ENCODE data around the gene CDHR5. TPM values are rescaled to one million over a fixed set of nuclear protein-coding genes. Genes with fewer than 3 reads are reported as not detected.

The CDHR5 gene
- polyA plus RNA-seq, 1 donor (not counting 4 experiments of a cell fraction or from before 2014, with no cell fraction given), result not detected

DNA sequence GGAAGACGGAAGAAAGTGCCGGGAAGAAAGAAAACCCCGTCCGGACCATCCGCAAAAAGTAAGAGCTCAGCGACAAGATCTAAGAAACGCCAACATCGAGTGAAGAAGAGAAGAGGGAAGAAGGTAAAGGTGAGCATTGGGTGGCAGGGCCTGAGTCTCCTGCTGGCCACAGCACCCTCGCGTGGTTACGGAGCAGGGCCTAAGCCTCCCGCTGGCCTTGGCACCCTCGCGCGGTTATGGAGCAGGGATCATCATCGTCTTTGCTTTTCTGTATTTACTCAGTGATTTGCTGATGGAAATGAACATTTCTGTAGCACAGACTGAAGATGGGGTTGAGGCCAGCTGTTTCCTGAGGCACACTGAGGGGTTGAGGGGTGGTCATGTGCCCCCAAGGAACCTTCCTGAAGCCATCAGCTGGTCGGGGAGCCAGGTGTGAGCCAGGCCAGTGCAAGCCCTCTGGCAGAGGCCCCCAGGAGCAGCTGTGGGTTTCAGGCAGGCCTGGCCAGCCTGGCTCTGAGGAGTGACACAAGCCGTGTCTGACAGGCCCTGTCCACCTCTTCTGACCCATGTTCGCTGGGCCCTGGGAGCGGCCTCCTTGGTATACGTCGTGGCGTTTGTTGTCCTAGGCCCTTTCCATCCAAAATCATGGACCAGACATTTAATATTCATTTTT, 23.0 kb downstream of the CDHR5 start:
- peaks cover 17% of the 10 kb centered on the region for H3K79me2 ChIP-seq (ENCODE audit: control insufficient read depth, insufficient read depth, low read length)
- H3K4me3 ChIP-seq (ENCODE audit: control insufficient read depth in 2 of 3, extremely low read depth in 1 of 3, insufficient read depth in 2 of 3, low read depth in 1 of 3, low read length in 3 of 3), result no peak overlapping the region
- FAIRE-seq, result no peak
- no peak for DNase-seq (ENCODE audit: low read depth, low spot score)
- dilution Hi-C loops (cut with MboI; ENCODE audit: extremely low pct_ligation_motif_present, low sequenced_read_pairs), result no loop called here
- peaks cover 47 to 59% of the 10 kb centered on the region in 2 experiments for H3K36me3 ChIP-seq (ENCODE audit: control insufficient read depth in 2 of 2, extremely low read depth in 1 of 2, insufficient read depth in 2 of 2, low read length in 2 of 2)
- H4K20me1 ChIP-seq (ENCODE audit: control insufficient read depth, extremely low read depth, insufficient read depth, low read length), result no peaks in the 10 kb centered on the region
- no peak overlapping the region for H3K9ac ChIP-seq (ENCODE audit: control insufficient read depth, extremely low read depth, insufficient read depth, low read length)
- TF ChIP-seq, protein P1, sequence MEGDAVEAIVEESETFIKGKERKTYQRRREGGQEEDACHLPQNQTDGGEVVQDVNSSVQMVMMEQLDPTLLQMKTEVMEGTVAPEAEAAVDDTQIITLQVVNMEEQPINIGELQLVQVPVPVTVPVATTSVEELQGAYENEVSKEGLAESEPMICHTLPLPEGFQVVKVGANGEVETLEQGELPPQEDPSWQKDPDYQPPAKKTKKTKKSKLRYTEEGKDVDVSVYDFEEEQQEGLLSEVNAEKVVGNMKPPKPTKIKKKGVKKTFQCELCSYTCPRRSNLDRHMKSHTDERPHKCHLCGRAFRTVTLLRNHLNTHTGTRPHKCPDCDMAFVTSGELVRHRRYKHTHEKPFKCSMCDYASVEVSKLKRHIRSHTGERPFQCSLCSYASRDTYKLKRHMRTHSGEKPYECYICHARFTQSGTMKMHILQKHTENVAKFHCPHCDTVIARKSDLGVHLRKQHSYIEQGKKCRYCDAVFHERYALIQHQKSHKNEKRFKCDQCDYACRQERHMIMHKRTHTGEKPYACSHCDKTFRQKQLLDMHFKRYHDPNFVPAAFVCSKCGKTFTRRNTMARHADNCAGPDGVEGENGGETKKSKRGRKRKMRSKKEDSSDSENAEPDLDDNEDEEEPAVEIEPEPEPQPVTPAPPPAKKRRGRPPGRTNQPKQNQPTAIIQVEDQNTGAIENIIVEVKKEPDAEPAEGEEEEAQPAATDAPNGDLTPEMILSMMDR (optimal IDR thresholded peaks at IDR 0.05 in 1 of 3, IDR thresholded peaks at IDR 0.05 in 1 of 3, conservative IDR thresholded peaks at IDR 0.05 in 1 of 3; ENCODE audit: extremely low read depth in 1 of 3, insufficient read depth in 2 of 3, low read length in 3 of 3), result no peak
- TF ChIP-seq EZH2 (IDR thresholded peaks at IDR 0.05; ENCODE audit: low read length), result no peak
- no peak overlapping the region for H2AFZ ChIP-seq (ENCODE audit: control insufficient read depth, low read length)
- no peaks in the 10 kb centered on the region for H3K9me3 ChIP-seq (ENCODE audit: control insufficient read depth, low read depth, low read length)
- H3K9me1 ChIP-seq (ENCODE audit: control insufficient read depth, extremely low read depth, insufficient read depth, low read length), result no peaks in the 10 kb centered on the region
- H3K4me1 ChIP-seq (ENCODE audit: control insufficient read depth, extremely low read depth, insufficient read depth, low read length), result peaks cover 9% of the 10 kb centered on the region
- H3K4me2 ChIP-seq (ENCODE audit: control insufficient read depth, extremely low read depth, insufficient read depth, low read depth, low read length), result no peak overlapping the region
- H3K27me3 ChIP-seq (ENCODE audit: control insufficient read depth, extremely low read depth, insufficient read depth, low read length), result no peaks in the 10 kb centered on the region
- no peak overlapping the region for H3K27ac ChIP-seq (ENCODE audit: control insufficient read depth, insufficient read depth, low read length)

DNA sequence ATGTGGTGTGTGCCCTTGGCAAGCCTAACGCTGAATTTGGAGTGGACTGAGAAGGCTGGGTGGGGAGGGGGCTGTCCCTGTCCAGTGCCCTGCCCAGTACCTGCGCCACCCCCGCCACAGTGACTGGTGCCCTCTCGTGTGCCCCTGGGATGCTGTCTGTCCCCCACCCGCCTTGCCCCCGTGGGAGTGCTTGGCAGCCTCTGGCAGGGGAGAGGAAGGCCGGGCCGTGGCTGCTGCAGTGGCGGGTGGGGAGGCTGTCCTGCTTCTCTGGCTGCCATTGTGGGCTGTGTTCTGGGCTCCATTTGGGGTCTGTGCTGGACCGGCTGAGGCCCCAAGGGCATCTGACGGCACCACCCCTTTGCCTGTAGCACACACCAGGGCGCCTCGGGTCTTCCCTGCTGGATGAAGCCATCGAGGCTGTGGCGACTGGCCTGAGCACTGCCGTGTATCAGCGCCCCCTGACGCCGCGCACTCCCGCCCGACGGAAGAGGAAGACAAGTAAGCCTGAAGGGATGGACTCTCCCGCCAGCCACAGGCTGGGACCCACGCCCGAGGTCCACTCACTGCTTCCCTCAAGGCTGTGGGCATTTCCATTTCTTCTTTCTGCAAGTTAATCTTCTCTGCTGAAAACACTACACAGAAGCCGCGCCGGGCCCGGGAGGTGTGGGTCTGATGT, 26.6 kb downstream of the CDHR5 start:
- Histone ChIP-seq H3K9ac (ENCODE audit: control insufficient read depth, extremely low read depth, insufficient read depth, low read length) (no peak overlapping the region), H4K20me1 (ENCODE audit: control insufficient read depth, extremely low read depth, insufficient read depth, low read length) (no peaks in the 10 kb centered on the region), H3K27ac (ENCODE audit: control insufficient read depth, insufficient read depth, low read length) (no peak overlapping the region), H3K9me1 (ENCODE audit: control insufficient read depth, extremely low read depth, insufficient read depth, low read length) (no peaks in the 10 kb centered on the region), H3K79me2 (ENCODE audit: control insufficient read depth, insufficient read depth, low read length) (peaks cover 36% of the 10 kb centered on the region), H3K9me3 (ENCODE audit: control insufficient read depth, low read depth, low read length) (no peaks in the 10 kb centered on the region), H2AFZ (ENCODE audit: control insufficient read depth, low read length) (no peak overlapping the region), H3K4me3 (ENCODE audit: control insufficient read depth in 2 of 3, extremely low read depth in 1 of 3, insufficient read depth in 2 of 3, low read depth in 1 of 3, low read length in 3 of 3) (no peak overlapping the region), H3K4me2 (ENCODE audit: control insufficient read depth, extremely low read depth, insufficient read depth, low read depth, low read length) (no peak overlapping the region), H3K36me3 (ENCODE audit: control insufficient read depth in 2 of 2, extremely low read depth in 1 of 2, insufficient read depth in 2 of 2, low read length in 2 of 2) (peaks cover 44 to 53% of the 10 kb centered on the region in 2 experiments), H3K27me3 (ENCODE audit: control insufficient read depth, extremely low read depth, insufficient read depth, low read length) (no peaks in the 10 kb centered on the region), H3K4me1 (ENCODE audit: control insufficient read depth, extremely low read depth, insufficient read depth, low read length) (no peaks in the 10 kb centered on the region)
- dilution Hi-C loops (cut with MboI; ENCODE audit: extremely low pct_ligation_motif_present, low sequenced_read_pairs), result no loop called here
- no peak for FAIRE-seq
- TF ChIP-seq, protein P1 (optimal IDR thresholded peaks at IDR 0.05 in 1 of 3, IDR thresholded peaks at IDR 0.05 in 1 of 3, conservative IDR thresholded peaks at IDR 0.05 in 1 of 3; ENCODE audit: extremely low read depth in 1 of 3, insufficient read depth in 2 of 3, low read length in 3 of 3), result no peak
- TF ChIP-seq EZH2 (IDR thresholded peaks at IDR 0.05; ENCODE audit: low read length), result no peak
- DNase-seq (ENCODE audit: low read depth, low spot score), result no peak

Measured in keratinocyte (primary cell).